Breast epithelium (tissue), 3 donors: ENCODE data around the gene CAMTA1.

Experiments
- POLR2A ChIP-seq: fragments of 450-650 bp; IDR thresholded peaks from one replicate; pipeline ENCODE4 v1.6.1; 2016; ENCODE audit warnings: antibody characterized with exemption, mild to moderate bottlenecking, moderate library complexity
- TF ChIP-seq, protein P1 (sequence below), 3 donors: fragments of 450-650 bp; IDR thresholded peaks; one replicate each; pipeline ENCODE4 v1.5.1; 2016 to 2017; ENCODE audit warnings: antibody characterized with exemption in 3 of 3, mild to moderate bottlenecking in 3 of 3, moderate library complexity in 3 of 3

DNA sequence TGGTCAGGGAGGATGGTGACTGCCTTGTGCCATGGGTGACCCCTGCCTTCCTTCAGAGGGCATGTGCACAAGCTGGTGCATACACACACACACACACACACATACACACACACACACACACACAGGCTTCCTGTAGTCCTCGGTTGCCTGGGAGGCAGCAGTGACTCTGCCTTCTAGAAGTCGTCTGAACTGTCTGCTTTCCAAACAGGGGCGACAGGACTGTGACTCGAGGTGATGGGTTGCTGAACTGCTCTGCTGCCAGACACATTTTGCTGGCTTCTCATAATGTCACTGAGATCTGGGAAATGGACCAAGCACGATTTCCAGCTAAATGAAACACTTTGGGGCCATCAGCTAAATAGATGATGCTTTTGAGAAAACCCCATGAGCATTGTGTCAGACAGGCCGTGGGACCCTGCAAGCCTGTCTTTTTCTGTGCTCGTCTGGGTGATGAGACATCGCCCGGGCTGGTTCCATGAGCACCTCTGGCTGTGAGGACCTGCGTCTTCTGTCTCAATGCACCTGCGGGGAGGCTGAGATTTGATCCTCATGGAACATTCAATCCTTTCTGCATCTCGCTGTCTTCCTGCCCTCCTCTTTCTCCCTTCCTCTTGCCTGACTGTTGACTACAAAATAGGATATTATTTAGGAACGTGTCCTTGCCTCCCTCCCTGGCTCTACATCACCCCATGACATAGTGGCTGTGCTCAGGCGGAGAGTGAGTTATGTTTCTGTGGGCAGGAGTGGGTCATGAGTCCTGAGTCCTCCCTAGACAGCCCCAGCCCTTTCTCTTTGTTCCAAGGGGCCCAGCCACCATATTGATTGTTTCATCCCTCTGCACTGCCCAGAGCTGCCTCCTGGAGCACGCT is 436.8 kb downstream of the CAMTA1 start:
- TF ChIP-seq, protein P1, sequence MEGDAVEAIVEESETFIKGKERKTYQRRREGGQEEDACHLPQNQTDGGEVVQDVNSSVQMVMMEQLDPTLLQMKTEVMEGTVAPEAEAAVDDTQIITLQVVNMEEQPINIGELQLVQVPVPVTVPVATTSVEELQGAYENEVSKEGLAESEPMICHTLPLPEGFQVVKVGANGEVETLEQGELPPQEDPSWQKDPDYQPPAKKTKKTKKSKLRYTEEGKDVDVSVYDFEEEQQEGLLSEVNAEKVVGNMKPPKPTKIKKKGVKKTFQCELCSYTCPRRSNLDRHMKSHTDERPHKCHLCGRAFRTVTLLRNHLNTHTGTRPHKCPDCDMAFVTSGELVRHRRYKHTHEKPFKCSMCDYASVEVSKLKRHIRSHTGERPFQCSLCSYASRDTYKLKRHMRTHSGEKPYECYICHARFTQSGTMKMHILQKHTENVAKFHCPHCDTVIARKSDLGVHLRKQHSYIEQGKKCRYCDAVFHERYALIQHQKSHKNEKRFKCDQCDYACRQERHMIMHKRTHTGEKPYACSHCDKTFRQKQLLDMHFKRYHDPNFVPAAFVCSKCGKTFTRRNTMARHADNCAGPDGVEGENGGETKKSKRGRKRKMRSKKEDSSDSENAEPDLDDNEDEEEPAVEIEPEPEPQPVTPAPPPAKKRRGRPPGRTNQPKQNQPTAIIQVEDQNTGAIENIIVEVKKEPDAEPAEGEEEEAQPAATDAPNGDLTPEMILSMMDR (IDR thresholded peaks at IDR 0.05): no peak
- no peak for TF ChIP-seq POLR2A
